ENCODE data around the gene CCDC148.

The CCDC148 gene

DNA sequence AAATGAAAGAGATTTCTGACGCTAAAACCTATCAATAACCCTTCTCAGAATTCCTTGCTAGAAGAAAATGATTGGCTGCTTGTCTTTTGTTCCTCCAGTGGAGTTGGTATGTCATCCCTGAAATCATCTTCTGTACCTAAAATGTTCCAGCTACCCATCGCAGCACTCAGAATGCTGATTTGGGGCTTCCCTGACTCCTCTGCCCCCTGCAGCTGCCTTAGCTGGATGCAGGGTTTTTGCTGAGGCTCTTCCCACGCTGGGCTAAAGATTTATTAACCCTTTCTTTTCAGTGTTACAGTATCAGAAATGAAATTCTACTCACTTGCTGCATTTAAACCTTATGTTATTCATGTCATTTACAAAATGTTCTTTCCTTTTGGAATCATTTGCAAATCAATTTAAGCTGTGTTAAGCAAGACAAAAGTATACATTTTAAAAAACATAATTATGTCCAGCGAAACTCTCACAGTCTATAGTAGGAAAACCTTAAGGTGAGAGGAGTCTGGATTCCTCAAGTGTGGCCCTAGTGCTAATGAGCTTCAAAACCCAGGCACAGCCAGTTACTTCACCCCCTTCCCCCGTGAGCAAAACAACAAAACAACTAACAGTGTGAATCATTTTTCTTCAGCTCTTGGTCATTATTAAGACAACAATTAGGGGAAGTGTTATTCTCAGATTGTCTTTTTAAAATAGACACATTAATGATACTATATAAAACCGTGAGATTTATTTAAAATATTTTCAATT is 33.0 kb upstream of the CCDC148 start:
- TF ChIP-seq NFIC (IDR thresholded peaks at IDR 0.05), result no peak
- TF ChIP-seq CREB1 (IDR thresholded peaks at IDR 0.05; ENCODE audit: low read depth), result no peak
- no peak for TF ChIP-seq CEBPB (IDR thresholded peaks at IDR 0.05)
- TF ChIP-seq, protein P1, sequence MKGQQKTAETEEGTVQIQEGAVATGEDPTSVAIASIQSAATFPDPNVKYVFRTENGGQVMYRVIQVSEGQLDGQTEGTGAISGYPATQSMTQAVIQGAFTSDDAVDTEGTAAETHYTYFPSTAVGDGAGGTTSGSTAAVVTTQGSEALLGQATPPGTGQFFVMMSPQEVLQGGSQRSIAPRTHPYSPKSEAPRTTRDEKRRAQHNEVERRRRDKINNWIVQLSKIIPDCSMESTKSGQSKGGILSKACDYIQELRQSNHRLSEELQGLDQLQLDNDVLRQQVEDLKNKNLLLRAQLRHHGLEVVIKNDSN (IDR thresholded peaks at IDR 0.05), result no peak
- no peak for TF ChIP-seq RAD21 (IDR thresholded peaks at IDR 0.05; ENCODE audit: low read depth)
- TF ChIP-seq, protein P2, sequence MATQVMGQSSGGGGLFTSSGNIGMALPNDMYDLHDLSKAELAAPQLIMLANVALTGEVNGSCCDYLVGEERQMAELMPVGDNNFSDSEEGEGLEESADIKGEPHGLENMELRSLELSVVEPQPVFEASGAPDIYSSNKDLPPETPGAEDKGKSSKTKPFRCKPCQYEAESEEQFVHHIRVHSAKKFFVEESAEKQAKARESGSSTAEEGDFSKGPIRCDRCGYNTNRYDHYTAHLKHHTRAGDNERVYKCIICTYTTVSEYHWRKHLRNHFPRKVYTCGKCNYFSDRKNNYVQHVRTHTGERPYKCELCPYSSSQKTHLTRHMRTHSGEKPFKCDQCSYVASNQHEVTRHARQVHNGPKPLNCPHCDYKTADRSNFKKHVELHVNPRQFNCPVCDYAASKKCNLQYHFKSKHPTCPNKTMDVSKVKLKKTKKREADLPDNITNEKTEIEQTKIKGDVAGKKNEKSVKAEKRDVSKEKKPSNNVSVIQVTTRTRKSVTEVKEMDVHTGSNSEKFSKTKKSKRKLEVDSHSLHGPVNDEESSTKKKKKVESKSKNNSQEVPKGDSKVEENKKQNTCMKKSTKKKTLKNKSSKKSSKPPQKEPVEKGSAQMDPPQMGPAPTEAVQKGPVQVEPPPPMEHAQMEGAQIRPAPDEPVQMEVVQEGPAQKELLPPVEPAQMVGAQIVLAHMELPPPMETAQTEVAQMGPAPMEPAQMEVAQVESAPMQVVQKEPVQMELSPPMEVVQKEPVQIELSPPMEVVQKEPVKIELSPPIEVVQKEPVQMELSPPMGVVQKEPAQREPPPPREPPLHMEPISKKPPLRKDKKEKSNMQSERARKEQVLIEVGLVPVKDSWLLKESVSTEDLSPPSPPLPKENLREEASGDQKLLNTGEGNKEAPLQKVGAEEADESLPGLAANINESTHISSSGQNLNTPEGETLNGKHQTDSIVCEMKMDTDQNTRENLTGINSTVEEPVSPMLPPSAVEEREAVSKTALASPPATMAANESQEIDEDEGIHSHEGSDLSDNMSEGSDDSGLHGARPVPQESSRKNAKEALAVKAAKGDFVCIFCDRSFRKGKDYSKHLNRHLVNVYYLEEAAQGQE (IDR thresholded peaks at IDR 0.05; ENCODE audit: low read depth), result no peak
- no peak for TF ChIP-seq TEAD4 (IDR thresholded peaks at IDR 0.05)
- TF ChIP-seq FOXM1 (IDR thresholded peaks at IDR 0.05; ENCODE audit: borderline replicate concordance, low read depth), result no peak
- TF ChIP-seq TCF12 (IDR thresholded peaks at IDR 0.05; ENCODE audit: low read depth), result no peak

DNA sequence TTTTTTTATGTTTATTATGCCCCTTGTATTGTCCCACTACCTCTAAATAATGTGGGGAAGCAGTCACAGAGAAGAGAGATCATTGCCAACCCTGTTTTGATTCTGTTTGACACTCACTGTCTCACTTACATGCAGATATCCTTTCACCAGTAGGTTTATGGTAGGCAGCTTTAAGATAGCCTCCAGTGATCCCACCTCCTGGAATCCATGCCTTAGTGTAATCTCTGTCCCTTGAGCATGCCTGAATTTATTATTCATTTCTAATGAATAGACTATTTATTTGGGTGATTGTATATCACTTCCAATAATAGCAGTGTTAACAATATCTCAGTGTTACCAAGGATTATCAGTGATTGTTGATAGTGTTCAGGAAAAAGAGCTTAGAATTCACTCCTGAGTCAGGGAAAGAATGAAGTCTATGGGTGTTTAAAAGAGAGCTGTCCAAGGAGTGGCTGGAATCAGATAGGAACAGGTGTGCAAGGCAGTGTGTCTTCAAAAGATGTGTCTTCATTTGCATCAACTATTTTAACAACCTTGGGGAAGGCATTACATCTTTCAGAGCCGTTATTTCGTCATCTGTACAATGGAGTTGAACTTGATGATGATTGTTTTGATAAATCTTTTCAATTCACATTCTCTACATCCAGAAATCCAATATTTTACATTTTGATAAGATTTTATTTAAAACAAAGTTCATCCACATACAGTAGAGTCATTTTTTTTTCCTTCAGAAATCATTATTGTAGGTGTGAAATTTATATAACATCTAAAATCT is 32.1 kb upstream of the CCDC148 start:
- TF ChIP-seq RAD21 (IDR thresholded peaks at IDR 0.05; ENCODE audit: low read depth) (no peak), NFIC (IDR thresholded peaks at IDR 0.05) (no peak), FOXM1 (IDR thresholded peaks at IDR 0.05; ENCODE audit: borderline replicate concordance, low read depth) (no peak), TAF1 (IDR thresholded peaks at IDR 0.05; ENCODE audit: low read depth) (no peak), CEBPB (IDR thresholded peaks at IDR 0.05) (no peak), YY1 (IDR thresholded peaks at IDR 0.05; ENCODE audit: low read depth) (no peak), TCF12 (IDR thresholded peaks at IDR 0.05; ENCODE audit: low read depth) (no peak)
- TF ChIP-seq, protein P2 (IDR thresholded peaks at IDR 0.05; ENCODE audit: low read depth), result no peak
- TF ChIP-seq, protein P3, sequence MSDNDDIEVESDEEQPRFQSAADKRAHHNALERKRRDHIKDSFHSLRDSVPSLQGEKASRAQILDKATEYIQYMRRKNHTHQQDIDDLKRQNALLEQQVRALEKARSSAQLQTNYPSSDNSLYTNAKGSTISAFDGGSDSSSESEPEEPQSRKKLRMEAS (IDR thresholded peaks at IDR 0.05), result no peak

DNA sequence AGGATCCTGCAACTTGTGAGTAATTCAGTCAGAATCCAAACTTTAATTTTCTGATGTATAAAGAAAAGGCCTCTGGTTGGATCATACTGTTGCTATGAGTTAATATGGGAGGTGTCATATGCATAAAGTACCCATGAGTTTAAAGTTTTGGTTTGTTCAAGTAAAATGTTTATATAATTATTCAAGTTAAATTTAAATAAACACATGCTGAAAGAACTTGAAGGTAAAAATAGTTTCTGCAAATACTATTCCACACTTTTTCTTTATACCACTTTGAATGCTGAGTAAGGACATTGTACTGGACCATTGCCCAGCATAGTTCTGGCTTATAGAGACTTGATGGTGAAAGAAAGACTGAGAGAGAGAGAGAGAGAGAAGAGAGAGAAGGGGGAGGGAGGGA is 30.9 kb upstream of the CCDC148 start:
- TF ChIP-seq CREB1 (IDR thresholded peaks at IDR 0.05; ENCODE audit: low read depth) (no peak), EP300 (IDR thresholded peaks at IDR 0.05; ENCODE audit: borderline replicate concordance) (no peak), YY1 (IDR thresholded peaks at IDR 0.05; ENCODE audit: low read depth) (no peak), TCF12 (IDR thresholded peaks at IDR 0.05; ENCODE audit: low read depth) (no peak)
- TF ChIP-seq, protein P3 (IDR thresholded peaks at IDR 0.05), result no peak

DNA sequence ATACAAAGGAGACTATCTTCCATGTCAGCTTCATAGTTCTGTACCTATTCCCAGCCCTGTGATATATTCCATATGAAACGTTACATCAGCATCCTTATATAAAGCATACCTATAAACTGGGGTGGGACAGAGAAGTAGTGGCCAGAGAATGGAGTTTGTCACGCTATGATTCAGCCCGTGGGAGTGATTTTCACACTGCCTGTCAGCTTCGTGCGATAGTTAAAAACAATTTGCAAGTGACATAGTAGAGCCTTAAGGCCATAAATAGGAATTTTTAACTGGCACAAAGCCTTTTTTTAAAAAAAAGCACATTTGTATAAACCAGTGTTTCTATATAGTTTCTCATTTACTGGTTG is 30.4 kb upstream of the CCDC148 start:
- TF ChIP-seq, protein P3 (IDR thresholded peaks at IDR 0.05), result no peak
- TF ChIP-seq, protein P1 (IDR thresholded peaks at IDR 0.05), result no peak
- TF ChIP-seq RAD21 (IDR thresholded peaks at IDR 0.05; ENCODE audit: low read depth), result no peak
- TF ChIP-seq CEBPB (IDR thresholded peaks at IDR 0.05), result no peak
- no peak for TF ChIP-seq FOXM1 (IDR thresholded peaks at IDR 0.05; ENCODE audit: borderline replicate concordance, low read depth)
- TF ChIP-seq TEAD4 (IDR thresholded peaks at IDR 0.05), result no peak
- TF ChIP-seq EP300 (IDR thresholded peaks at IDR 0.05; ENCODE audit: borderline replicate concordance), result no peak
- no peak for TF ChIP-seq TCF12 (IDR thresholded peaks at IDR 0.05; ENCODE audit: low read depth)
- TF ChIP-seq ZBTB7A (IDR thresholded peaks at IDR 0.05; ENCODE audit: low read depth), result no peak

DNA sequence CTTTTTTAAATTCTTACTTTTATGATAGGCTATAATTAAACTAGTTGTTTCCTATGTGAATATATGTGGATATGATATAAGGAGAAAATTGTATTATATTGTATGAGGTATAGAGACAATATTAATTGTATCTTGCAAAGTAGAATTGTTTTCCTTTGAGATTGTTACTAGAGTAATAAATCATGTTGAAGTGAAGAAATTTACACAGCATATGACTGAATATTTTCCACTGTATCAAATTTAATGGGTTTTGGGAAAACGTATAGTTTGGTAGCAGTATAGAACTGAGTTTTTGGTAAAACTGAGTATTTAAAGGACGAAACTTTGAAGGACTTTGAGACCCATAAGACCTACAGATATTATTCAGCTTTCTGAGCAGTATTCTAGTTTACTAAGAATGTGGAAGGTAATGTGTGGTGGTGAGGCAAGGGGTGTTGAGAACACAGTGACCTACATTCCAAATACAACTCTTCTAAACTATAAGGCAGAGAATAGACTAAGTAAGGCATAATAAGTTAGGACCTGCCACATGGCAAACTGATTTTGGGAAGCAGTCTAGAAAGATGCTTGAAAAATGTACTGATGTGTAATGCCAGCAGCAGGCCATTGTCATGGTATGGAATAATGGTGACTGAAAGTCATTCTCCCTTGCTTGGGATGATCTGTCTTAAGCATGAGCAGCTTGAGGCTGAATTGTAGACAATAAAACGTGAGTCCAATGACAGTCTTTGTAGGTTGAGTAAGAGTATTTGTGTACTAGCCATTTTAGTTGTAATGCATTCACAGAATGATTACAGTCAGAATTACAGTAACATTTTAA is 29.8 kb upstream of the CCDC148 start:
- TF ChIP-seq CEBPB (IDR thresholded peaks at IDR 0.05) (no peak), TAF1 (IDR thresholded peaks at IDR 0.05; ENCODE audit: low read depth) (no peak), EGR1 (IDR thresholded peaks at IDR 0.05) (no peak)
- TF ChIP-seq, protein P3 (IDR thresholded peaks at IDR 0.05), result no peak
- TF ChIP-seq, protein P1 (IDR thresholded peaks at IDR 0.05), result no peak

All from Ishikawa (cell line).